A204.1 (cell line): ENCODE measurements around the gene ARHGEF10L.

Source experiments
- FAIRE-seq: peaks from 2 replicates; lab custom pipeline; 2012; peaks lifted over from hg19 to GRCh38; lab: Jason Lieb, UNC

Gene ARHGEF10L

DNA sequence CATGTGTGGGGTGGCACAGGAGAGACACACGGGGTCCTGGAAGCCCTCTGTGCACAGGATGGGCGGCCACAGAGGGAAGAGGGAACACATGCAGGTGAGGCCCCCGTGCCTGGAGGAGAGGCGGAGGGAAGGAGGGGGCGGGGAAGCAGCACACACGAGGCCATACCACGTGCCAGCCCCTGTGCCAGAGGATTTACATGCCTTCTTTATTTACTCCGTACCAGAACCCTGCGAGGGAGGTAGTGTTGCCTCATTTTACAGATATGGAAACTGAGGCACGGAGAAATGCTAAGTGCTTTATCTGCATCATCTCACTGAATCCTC lies 56.1 kb downstream of the ARHGEF10L start:
- no peak for FAIRE-seq

DNA sequence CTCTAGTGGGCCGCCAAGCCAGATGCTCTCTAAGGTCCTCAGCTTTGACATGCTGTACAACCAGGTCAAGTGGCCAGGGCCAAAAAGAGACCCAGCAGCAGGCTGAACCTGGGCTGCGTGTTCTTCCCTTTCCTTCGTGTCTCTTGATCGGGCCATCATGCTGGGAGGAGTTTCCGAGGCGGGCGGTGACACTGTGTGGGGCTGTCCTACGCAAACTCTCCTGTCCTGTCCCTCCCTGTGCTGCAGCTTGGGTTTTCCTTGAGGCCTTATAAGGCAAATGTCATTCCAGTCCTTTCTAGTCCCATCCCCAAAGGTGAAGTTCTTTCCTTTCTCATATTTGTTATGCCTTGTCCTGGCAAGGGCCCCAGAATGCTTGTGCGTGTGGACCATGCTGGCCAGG lies 56.7 kb downstream of the ARHGEF10L start:
- no peak for FAIRE-seq

DNA sequence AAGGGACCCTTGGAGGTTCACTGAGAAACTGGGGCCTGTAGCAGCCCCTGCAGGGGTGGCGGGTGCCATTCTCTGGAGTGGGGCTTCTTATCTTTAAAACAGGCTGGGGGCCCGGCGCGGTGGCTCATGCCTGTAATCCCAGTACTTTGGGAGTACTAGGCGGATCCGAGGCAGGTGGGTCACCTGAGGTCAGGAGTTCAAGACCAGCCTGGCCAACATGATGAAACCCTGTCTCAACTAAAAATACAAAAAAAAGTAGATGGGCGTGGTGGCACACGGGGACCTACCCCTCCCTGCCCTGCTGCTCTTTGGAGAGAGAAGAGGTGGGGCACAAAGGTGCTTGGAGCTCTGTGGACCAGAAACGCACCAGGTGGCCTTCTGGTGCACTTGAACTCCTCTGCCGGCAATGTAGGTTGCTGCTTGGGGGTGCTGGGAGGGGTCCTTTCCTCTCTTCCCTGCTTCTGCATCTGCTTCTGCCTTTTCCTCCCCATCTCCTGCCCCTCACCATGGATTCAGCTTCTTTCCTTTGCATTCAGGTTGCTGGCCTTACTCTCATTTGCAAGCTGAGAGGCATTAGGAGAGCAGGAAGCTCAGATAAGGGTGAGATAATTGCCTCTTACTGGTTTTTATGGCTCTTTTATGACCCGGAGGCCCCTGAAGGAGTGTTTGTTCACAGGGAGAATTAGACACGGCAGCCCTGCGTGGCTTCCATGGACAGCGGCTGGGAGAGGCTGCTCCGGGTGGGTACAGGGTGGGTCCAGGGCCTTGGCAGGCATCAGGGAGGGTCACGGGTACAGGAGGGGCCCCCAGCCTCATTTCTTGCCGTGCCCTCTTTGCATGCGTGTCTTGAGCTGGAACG lies 57.4 kb downstream of the ARHGEF10L start:
- no peak for FAIRE-seq

DNA sequence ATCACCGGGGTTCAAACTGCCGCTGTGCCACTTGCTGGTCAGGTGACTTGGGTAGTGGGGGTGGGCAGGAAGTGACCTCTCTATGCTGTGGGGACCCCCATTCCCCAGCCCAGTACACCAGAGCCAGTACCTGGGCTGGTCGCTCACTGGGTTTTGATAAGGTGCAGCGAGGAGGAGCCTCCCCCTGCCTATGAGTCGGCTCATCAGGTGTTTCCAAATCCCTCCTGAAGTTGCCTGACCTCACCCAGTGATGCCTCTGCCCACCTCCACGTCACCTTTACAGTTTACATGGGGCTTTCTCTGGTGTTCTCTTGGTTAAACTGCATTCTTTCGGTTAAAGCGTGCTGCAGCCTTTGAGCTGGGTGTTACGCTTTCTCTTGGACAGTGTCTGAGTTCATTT lies 58.2 kb downstream of the ARHGEF10L start:
- no peak for FAIRE-seq

DNA sequence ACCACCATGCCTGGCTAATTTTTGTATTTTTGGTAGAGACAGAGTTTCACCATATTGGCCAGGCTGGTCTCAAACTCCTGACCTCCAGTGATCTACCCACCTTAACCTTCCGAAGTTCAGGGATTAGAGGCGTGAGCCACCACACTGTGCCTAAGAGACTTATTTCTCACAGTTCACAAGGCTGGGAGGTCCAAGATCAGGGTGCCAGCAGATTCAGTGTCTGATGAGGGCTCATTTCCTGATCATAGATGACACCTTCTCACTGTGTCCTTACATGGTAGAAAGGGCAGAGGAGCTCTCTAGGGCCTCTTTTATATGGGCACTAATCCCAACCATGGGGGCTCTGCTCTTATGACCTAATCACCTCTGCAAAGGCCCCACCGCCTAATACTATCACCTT lies 58.8 kb downstream of the ARHGEF10L start:
- no peak for FAIRE-seq

DNA sequence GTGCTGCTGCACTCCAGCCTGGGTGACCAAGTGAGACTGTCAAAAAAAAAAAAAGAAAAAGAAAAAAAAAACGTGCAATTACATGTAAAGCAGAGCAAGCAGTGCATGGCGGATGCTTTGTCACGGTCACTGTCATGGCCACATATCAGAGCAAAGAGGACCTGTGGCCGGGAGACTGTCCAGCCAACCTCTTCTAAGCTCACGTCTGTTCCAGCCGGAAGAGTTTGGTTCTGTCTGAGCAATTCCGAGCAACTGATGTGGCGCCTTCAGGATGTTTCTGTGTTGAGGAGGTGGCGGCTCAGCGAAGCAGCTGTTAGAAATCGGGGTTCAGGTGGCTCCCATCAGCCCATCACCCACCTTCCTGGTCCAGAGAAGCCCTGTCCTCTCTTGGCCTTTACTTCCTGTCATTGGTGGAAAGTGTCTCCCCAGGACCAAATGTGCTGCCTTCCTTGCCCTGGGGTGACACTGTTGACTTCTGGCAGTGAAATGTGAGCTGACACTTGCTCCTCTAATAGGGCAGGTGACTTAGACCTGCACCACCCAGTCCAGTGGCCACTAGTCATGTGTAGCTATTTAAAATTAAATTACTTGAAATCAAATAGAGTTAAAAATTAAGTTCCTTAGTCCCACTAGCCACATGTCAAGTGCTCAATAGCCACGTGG lies 59.9 kb downstream of the ARHGEF10L start:
- FAIRE-seq = no peak

DNA sequence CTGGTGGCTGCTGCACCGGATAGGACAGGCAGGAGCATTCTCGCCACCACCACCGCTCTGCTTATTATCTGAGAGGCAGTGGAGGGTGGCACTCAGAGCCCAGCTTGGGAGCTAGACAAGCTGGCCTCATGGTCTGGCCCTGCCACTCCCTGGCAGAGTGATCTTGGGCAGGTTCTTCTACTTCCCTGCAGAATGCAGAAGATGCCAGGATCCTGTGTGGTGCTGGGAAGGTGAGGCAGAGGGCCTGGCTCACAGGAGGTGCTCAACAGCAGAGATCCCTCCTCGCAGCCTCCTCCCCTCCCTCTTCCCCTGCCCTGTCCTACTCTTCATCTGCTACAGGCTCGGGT lies 60.4 kb downstream of the ARHGEF10L start:
- FAIRE-seq = no peak

DNA sequence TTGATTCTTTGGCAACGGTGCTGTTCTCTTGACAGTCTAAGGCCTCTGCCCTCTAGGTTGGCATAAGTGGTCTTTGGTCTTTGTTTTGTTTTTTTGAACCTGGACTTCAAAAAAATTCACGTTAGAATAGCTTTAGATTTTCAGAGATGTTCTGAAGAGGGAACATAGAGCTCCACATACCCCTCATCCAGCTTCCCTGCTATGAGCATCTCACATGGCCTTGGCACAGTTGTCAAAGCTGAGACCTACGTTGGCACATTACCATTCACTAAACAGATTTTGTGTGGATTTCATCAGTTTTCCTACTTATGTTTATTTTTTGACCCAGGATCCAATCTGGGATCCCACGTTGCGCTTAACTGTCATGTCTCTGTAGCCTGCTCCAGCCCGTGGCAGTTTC lies 60.8 kb downstream of the ARHGEF10L start:
- no peak for FAIRE-seq

DNA sequence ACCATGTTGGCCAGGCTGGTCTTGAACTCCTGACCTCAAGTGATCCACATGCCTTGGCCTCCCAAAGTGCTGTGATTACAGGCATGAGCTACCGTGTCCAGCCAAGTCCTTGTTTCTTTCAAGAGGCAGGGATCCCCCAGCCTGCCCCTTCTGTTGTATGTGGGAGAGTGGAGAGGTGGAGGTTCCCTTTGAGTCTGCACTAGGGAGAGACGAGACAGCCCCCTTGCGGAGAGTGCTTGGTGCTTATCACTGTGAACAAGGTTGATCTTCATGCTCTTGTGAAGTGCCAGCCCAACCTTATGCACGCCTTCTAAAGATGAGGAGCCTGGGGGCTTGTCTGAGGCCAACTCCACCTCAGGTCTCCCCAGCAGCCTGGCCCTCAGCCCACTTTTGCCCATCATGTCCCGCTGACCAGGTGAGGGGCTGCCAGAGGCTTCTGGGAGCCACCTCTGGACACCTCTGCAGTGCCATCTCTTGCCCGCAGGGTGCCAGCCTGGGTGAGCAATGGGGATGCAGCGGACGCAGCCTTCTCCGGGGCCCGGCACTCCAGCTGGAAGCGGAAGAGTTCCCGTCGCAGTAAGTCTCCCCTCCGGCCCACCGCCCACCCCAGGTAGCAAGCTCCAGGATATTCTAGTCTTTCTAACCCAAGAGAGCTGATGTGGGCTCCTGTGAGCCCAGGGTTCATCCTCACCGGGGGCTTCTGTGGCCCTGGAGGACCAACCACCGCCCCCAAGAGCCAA lies 62.3 kb downstream of the ARHGEF10L start:
- FAIRE-seq = no peak

DNA sequence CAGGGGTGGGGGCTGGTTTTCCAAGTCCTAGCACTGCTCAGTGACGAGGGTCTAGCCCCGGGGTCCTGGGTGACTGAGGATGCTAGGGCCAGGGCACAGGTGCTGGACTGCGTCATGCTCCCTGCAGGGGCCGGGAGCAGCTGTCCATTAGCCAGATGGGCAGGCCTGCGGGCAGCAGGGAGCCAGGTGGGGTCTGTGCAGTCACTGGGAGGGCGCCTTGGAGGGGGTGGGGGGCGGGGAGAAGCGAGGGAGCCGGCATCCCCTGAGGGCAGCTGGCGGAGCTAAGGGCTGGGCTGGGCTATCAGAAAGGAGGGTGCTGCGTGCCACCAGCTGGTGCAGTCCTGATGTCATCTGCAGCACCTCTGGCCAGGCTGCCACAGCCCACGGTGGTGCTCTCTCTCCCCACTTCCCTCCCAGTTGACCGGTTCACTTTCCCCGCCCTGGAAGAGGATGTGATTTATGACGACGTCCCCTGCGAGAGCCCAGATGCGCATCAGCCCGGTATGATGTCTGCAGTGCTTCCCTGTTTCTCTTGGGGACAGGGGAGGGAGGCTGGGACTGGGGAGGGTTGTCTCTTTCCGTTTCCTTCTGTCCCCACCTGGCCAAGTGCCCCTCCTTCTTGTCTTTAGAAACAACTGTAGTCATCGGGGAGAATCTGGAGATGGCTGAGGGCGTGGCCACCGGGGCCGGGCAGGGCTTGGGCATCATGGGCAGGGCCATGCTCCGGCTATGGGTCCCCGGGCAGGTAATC lies 63.8 kb downstream of the ARHGEF10L start:
- FAIRE-seq = no peak

DNA sequence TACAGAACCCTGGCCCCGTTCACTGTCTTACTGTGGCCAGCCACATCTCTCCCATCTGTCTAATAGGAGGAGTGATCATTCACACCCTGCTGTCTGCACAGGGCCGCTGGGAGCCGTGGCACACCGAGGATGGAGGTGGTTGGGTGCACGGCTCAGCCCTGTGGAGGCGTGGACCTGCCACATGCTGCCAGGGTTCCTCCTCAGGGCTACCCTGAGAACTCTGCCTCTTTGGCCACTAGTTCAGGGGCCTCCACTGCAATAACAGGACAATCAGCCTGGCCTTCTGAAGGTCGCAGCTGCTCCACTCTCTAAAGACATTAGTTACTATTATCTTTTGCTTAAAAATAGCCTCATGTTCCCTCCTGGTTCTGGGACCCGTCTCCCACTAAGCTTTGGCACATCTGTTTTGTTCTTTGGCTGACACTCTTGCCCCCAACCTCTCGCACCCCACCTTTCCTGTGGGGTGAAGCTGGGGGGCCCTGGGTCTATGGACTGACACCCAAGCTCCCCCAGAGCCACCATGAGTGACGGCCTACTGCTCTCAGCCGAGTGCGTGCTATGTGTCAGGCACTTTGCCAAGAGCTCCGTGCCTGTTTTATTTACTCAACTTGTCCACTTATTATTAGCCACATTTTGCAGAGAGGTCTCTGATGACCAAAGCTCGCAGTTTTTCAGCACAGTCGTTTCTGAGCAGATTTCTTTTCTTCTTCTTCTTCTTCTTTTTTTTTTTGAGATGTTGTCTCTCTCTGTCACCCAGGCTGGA lies 66.3 kb downstream of the ARHGEF10L start:
- no peak for FAIRE-seq

DNA sequence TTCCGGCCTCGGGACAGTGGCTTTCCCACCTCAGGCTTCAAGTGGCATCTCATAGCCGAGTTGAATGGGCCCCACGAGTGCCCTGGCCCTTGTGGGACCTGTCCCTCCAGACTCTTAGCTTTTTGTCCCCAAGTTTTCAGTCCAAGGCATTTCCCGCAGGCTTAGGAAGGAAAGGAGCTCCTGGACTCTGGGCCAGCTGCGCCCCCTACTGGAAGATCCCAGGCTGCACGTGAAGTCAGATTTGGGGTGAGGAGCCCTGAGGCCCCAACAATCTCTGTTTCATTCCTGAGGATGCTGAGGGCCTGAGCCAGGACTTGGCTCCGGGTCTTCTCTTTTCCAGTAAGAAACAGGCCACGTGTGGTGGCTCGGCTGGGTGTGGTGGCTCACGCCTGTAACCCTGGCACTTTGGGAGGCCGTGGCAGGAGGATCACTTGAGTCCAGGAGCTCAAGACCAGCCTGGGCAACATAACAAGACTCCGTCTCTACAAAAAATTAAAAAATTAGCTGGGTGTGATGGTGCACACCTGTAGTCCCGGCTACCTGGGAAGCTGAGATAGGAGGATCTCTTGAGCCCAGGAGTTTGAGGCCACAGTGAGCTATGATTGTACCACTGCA lies 67.4 kb downstream of the ARHGEF10L start:
- no peak for FAIRE-seq

DNA sequence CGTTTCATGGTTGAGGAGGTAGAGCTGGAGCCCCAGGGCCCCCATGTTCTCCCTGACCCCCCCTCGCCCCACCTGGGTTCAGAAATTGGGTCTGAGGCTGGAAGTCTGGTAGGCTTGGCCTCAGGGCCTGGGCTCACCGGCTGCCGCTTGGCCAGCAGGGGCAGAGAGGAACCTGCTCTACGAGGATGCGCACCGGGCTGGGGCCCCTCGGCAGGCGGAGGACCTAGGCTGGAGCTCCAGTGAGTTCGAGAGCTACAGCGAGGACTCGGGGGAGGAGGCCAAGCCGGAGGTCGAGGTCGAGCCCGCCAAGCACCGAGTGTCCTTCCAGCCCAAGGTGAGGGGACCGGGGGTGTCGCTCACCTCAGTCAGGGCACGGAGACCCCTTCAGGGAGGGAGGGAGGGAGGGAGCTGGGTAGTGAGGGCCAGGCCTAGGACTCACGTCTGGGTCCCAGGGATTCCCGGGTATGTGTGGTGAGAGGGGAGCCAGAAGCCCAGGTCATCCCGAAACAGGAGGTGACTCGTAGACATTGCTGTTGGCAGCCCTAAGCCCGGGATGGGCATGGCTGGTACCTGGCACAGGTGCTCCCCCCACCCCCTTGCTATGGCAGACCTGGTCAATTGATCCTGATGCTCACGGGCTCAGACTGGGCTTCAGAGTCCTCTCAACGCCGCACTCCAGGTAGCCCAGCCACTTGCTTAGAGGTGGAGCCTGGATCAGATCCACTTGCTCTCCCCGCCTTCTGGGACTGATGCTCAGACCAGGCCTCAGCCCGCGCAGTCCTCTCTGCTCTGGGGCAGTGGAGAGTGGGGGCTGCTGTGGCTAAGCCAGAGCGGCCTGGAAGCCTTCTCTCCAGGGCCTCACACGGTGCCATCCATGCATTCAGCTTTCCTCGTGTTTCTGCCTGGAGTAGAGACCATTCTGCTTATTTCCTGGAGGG lies 68.4 kb downstream of the ARHGEF10L start:
- FAIRE-seq = no peak

DNA sequence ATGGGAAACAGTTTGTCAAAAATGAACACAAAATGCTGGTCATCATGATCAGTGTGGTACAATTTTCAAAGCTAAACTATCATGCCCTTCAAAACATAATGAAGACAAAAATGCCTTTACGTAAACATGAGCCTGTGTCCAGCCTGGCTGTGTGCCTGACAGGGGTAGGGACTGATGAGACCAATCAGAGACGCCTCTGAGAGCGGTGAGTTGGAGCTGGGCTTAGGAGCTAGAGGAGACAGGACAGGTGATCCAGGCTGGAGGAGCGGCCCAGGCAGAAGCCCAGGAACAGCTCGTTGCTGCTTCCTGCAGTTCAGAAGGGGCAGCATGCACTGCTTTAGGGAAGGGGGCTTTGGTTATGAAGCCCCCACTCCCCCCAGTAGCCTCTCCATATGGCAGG lies 70.0 kb downstream of the ARHGEF10L start:
- no peak for FAIRE-seq

DNA sequence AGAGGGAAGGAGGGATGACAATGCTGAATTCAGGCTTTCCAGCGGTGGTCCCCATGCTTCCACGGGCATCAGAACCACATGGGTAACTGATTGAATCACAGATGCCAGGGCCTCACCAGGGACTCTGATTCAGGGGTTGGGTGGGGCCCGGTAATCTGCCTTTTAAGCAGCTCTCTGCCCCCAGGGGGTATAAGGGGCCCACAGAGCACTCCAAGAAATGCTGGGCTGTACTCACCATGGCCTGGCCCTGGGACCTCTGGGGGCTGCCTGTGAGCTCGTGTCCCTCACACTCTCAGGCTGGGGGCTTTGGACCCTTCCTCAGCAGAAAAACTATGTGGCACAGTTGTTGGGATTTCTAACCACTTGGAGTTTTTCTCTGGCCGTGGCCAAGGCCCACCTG lies 70.6 kb downstream of the ARHGEF10L start:
- no peak for FAIRE-seq

DNA sequence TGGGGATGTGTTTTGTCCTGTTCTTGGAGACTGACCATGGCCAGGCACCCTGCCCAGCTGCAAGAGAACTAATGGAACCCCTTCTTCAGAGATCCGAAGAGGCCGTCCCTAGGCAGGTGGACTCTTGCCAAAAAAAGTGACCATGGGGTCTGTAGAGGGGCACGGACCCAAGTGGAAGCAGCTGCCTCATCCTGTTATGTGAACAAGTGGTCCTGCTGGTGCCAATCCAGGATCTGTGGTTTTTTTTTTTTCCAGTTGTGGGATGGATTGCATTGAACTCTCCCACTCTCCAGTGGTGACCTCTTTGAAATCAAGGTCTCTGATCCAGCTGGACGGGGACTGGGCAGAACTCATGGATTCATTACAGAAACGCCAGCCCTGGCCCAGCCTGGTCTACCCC lies 71.2 kb downstream of the ARHGEF10L start:
- no peak for FAIRE-seq

DNA sequence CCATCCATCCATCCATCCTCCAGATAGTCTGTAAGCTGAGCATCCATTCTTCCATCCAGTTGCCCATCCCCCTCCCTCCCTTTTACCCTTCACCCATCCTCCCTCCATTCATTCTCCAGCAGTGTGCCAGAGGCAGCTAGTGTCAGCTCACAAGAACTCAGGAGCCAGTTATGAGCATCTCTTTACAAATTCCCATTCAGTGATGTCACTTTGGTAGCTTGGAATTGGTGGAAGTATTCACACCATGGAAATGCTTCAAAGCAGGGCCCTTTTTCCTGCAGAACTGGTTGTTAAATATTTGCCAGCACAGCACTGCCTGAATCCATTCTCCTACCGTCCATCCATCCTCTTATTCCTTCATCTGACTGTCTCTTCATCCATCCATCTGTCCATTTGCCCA lies 72.5 kb downstream of the ARHGEF10L start:
- FAIRE-seq = no peak

DNA sequence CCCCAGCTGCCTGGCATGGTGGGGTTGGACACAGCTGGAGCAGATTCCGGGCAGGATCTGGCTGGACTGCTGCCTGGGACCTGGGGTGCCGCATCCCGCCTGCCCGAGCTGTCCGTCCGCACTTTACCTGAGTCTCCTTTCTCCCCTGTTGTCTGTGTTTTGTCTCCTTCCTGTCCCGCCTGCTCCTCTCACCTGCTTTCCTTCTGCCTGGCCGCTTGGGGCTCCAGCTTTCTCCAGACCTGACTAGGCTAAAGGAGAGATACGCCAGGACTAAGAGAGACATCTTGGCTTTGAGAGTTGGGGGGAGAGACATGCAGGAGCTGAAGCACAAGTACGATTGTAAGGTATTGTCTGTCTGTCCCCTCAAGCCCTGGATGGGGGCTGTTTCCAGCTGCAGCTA lies 73.3 kb downstream of the ARHGEF10L start:
- FAIRE-seq = no peak

DNA sequence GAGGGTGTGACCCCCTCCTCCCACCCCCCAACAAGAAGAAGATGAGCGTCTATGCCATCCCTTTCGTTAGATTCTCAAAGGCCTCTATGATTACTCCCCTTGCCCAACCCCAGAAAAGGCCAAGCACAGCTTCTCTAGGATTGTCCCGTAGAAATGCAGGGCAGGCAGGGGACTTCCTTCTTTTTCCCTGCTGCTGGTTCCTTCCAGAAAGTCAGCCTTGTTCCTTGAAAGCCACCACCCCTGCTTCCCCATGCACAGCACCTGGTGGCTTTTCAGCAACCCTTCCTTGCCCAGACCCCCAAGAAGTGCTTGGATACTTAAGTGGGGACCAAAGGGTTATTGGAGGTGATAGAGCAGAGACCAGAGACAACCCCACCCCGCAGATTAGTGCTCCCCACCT lies 75.1 kb downstream of the ARHGEF10L start:
- no peak for FAIRE-seq

DNA sequence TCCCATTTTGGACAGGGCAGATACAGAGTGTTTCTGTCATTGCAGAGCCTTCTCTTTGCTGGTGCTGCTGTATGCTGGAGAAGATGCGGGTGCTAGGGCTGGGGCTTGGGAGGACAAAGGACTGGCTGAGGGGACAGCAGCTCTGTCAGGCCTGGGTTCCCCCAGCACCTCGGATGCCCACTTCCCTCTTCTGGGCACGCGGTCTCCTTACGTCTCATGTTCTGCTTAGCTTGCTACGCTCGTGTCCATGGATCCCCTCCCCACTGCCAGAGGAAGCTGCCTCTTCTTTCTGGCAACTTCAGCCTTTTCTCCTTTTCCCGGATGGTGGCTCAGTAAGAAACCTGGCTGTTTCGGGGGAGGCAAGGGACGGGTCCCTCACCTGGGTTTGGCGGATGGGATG lies 75.7 kb downstream of the ARHGEF10L start:
- FAIRE-seq = no peak
